ENCODE data around the gene PPP1R14D.

- no peak for TF ChIP-seq CTCF (IDR thresholded peaks at IDR 0.05 in 4 of 5, conservative IDR thresholded peaks at IDR 0.05 in 1 of 5)
- no peak for TF ChIP-seq POLR2A (IDR thresholded peaks at IDR 0.05)
These were observed 4.8 kb downstream of the PPP1R14D start for GRCh38 chr15:40823572-40824343.

Measured in gastrocnemius medialis (tissue), 4 donors.